K562 (cell line): Measurements from ENCODE around the gene DPP3. TPM values are rescaled to one million over a fixed set of nuclear protein-coding genes. Genes with fewer than 3 reads are reported as not detected.

Experiments used
- ATAC-seq: fragments of 200-7000 bp; cut with Tn5 transposase; 3 replicates; pipeline ENCODE4 v1.9.1; 2020; ENCODE audit warnings: moderate library complexity
- BruUV-seq: library from RNA; stranded (reverse); fragments of 400-500 nt; replicated peaks from 2 replicates; lab custom pipeline; 2021; lab: Mats Ljungman, UMichigan
- CTCF ChIA-PET: fragments of 300-600 bp; formaldehyde crosslinking; extraction: SDS; loops from one replicate; lab custom pipeline; 2021; ENCODE audit warnings: low intra/inter-chr PET ratio; lab: Yijun Ruan, JAX
- POLR2A ChIA-PET: fragments of 300-600, 350-650 bp; sonication (Branson Sonifier 250); formaldehyde crosslinking; extraction: SDS; loops from one replicate; lab custom pipeline; 2021; ENCODE audit warnings: antibody characterized with exemption, inconsistent platforms; lab: Yijun Ruan, JAX
- DNase-seq, 4 experiments: peaks; one replicate each; pipeline versions ENCODE4 v3.0.0 to v3.0.0-alpha.2; 2011 to 2018; ENCODE audit warnings: low spot score in 3 of 4, mixed read lengths in 3 of 4; ENCODE audit errors: extremely low read depth in 1 of 4
- FAIRE-seq: peaks from 2 replicates; lab custom pipeline; 2011; peaks lifted over from hg19 to GRCh38; lab: Jason Lieb, UNC
- H2AFZ ChIP-seq: 2 replicates; pipeline ENCODE4 v1.6.0; 2011; ENCODE audit warnings: low read depth, low read length, control low read depth, inconsistent platforms
- H3K27ac ChIP-seq: fragments of 200-600 bp; 3 replicates; pipeline ENCODE4 v1.8.0; 2011; ENCODE audit warnings: low read depth, mild to moderate bottlenecking, control low read depth, inconsistent platforms, low read length, moderate library complexity, mixed read lengths; ENCODE audit errors: extremely low read depth
- H3K27me3 ChIP-seq, 2 experiments: fragments of 300-600 bp in 1 of 2; 2 replicates in 1 of 2; 3 replicates in 1 of 2; pipeline versions ENCODE4 v1.6.0 to v1.8.0; 2011; ENCODE audit warnings: inconsistent platforms in 2 of 2, low read length in 2 of 2, mild to moderate bottlenecking in 1 of 2, mixed read lengths in 1 of 2, moderate library complexity in 1 of 2; ENCODE audit not compliant: control insufficient read depth in 2 of 2, insufficient read depth in 2 of 2
- H3K36me3 ChIP-seq: fragments of 300-600 bp; 3 replicates; pipeline ENCODE4 v1.8.0; 2011; ENCODE audit warnings: mild to moderate bottlenecking, low read length, inconsistent platforms; ENCODE audit not compliant: control insufficient read depth, insufficient read depth
- H3K4me1 ChIP-seq, 2 experiments: fragments of 200-600 bp in 1 of 2; replicated peaks in 1 of 2; 2 replicates in 1 of 2; 3 replicates in 1 of 2; pipeline versions ENCODE4 v1.5.1 to v1.8.0; 2011; ENCODE audit warnings: inconsistent platforms in 2 of 2, low read length in 2 of 2, mild to moderate bottlenecking in 1 of 2, mixed read lengths in 1 of 2, moderate library complexity in 1 of 2; ENCODE audit not compliant: control insufficient read depth in 2 of 2, insufficient read depth in 2 of 2
- H3K4me2 ChIP-seq: 2 replicates; pipeline ENCODE4 v1.6.1; 2011; ENCODE audit warnings: low read length, control low read depth, inconsistent platforms, mixed read lengths; ENCODE audit not compliant: insufficient read depth
- H3K4me3 ChIP-seq: fragments of 200-600 bp; sonication (generic), shearing (Covaris generic); 2 replicates; pipeline ENCODE4 v1.5.1; 2016; ENCODE audit warnings: control low read depth, inconsistent platforms
- H3K79me2 ChIP-seq: fragments of 200-600 bp; 3 replicates; pipeline ENCODE4 v1.8.0; 2011; ENCODE audit warnings: low read length, inconsistent platforms; ENCODE audit not compliant: control insufficient read depth, insufficient read depth
- H3K9ac ChIP-seq, 2 experiments: 2 replicates each; pipeline versions ENCODE4 v1.6.0 to v1.6.1; 2011; ENCODE audit warnings: low read depth in 2 of 2, low read length in 2 of 2, control low read depth in 1 of 2, inconsistent platforms in 1 of 2, mild to moderate bottlenecking in 1 of 2, mixed read lengths in 1 of 2; ENCODE audit not compliant: insufficient read depth in 1 of 2
- H3K9me1 ChIP-seq: one replicate; pipeline ENCODE4 v1.6.0; 2011; ENCODE audit warnings: inconsistent platforms, mild to moderate bottlenecking, low read length, moderate library complexity; ENCODE audit not compliant: control insufficient read depth, insufficient read depth
- H3K9me3 ChIP-seq: replicated peaks from 2 replicates; pipeline ENCODE4 v1.5.1; 2011; ENCODE audit warnings: low read depth, low read length, inconsistent platforms; ENCODE audit not compliant: control insufficient read depth, insufficient read depth
- H4K20me1 ChIP-seq: replicated peaks from 2 replicates; pipeline ENCODE4 v1.6.1; 2011; ENCODE audit warnings: low read length, inconsistent platforms, mixed read lengths; ENCODE audit not compliant: control insufficient read depth, insufficient read depth
- CBFA2T2 ChIP-seq: fragments of 450-650 bp; conservative IDR thresholded peaks from 2 replicates; pipeline ENCODE4 v1.6.1; 2017; ENCODE audit warnings: mild to moderate bottlenecking
- CBFA2T3 ChIP-seq: fragments of 450-650 bp; IDR thresholded peaks from 2 replicates; pipeline ENCODE4 v1.6.1; 2017
- CREM ChIP-seq: IDR thresholded peaks from 2 replicates; pipeline ENCODE4 v1.6.1; 2014; ENCODE audit warnings: antibody characterized with exemption, low read depth
- EGR1 ChIP-seq: fragments of 450-650 bp; conservative IDR thresholded peaks from 2 replicates; pipeline ENCODE4 v1.6.1; 2017; ENCODE audit warnings: mild to moderate bottlenecking
- EWSR1 ChIP-seq: fragments of 450-650 bp; IDR thresholded peaks from 2 replicates; pipeline ENCODE4 v1.6.1; 2018; ENCODE audit warnings: borderline replicate concordance, mild to moderate bottlenecking, low read depth, moderate library complexity; ENCODE audit not compliant: partially characterized antibody
- GATA2 ChIP-seq: sonication (generic); formaldehyde crosslinking; IDR thresholded peaks from 2 replicates; pipeline ENCODE4 v1.4.0; 2020; ENCODE audit warnings: mild to moderate bottlenecking, missing genetic modification reagents
- HSF4 ChIP-seq: fragments of 250-450 bp; sonication (Bioruptor Pico); IDR thresholded peaks from 2 replicates; pipeline ENCODE4 v2.1.2; 2022; ENCODE audit warnings: mild to moderate bottlenecking, moderate library complexity, borderline replicate concordance
- MTA1 ChIP-seq: fragments of 450-650 bp; IDR thresholded peaks from 2 replicates; pipeline ENCODE4 v1.6.1; 2017; ENCODE audit warnings: borderline replicate concordance
- MXI1 ChIP-seq: IDR thresholded peaks from 2 replicates; pipeline ENCODE4 v1.6.1; 2011; ENCODE audit warnings: low read depth, mild to moderate bottlenecking, improper control_type of control experiment, low read length
- NCOA1 ChIP-seq: fragments of 450-650 bp; IDR thresholded peaks from 2 replicates; pipeline ENCODE4 v1.6.1; 2016; ENCODE audit warnings: low read depth
- PTRF ChIP-seq: fragments of 450-650 bp; IDR thresholded peaks from 2 replicates; pipeline ENCODE4 v1.6.1; 2016; ENCODE audit warnings: mild to moderate bottlenecking, missing genetic modification characterization, missing compliant biosample characterization
- ZBTB8A ChIP-seq: fragments of 450-650 bp; IDR thresholded peaks from 2 replicates; pipeline ENCODE4 v1.6.1; 2018; ENCODE audit warnings: mild to moderate bottlenecking, moderate library complexity; ENCODE audit not compliant: partially characterized antibody
- ZC3H8 ChIP-seq: fragments of 450-650 bp; IDR thresholded peaks from 2 replicates; pipeline ENCODE4 v1.6.1; 2017
- ZNF24 ChIP-seq: fragments of 450-650 bp; IDR thresholded peaks from 2 replicates; pipeline ENCODE4 v1.6.1; 2016
- ZNF384 ChIP-seq: IDR thresholded peaks from 2 replicates; pipeline ENCODE4 v1.6.1; 2012; ENCODE audit warnings: low read depth, low read length, improper control_type of control experiment
- WGBS: fragments of 100-300 bp; shearing (Covaris generic); methylation state at CpG from one replicate; pipeline ENCODE4 v1.1.6; 2016; ENCODE audit warnings: low coverage, mixed read lengths; ENCODE audit not compliant: insufficient coverage; ENCODE audit errors: missing lambda C conversion rate; 5-methylcytosine and 5-hydroxymethylcytosine counted together
- in situ Hi-C: fragments of 300-500 bp; cut with MboI; formaldehyde crosslinking; loops from 4 replicates; pipeline ENCODE4 v1.15.0; 2018; ENCODE audit warnings: inconsistent platforms, mixed read lengths
- intact Hi-C: fragments of 100-400 bp; cut with micrococcal nuclease; formaldehyde crosslinking; loops from 2 replicates; pipeline ENCODE4 v1.14.2; 2022
- polyA plus RNA-seq, 8 experiments: library from polyadenylated mRNA; depleted of rRNA in 4 of 8; stranded (reverse) in 5 of 8; unstranded in 3 of 8; fragments of >200 nt; fragmentation: Nextera tagmentation in 2 of 8; fragmentation: Illumina TruSeq in 1 of 8; extraction: Ambion mirVana in 2 of 8; extraction: Trizol in 1 of 8; gene quantifications; 2 replicates each; pipeline versions ENCODE4 v1.2.1 to v1.2.3, GENCODE V29; 2011 to 2014; ENCODE audit warnings: inconsistent platforms in 1 of 8, missing spikeins in 1 of 8
- total RNA-seq, 7 experiments: library from RNA; depleted of rRNA in 6 of 7; stranded (reverse); fragments of >200 nt in 6 of 7; fragmentation: Illumina TruSeq in 2 of 7; extraction: Trizol in 2 of 7; gene quantifications; 2 replicates each; pipeline versions ENCODE4 v1.2.1 to v1.2.3, GENCODE V29; 2011 to 2021; ENCODE audit warnings: low replicate concordance in 1 of 7
- TF ChIP-seq, protein P1 (sequence below): fragments of 250-450 bp; sonication (Bioruptor Pico); IDR thresholded peaks from 2 replicates; pipeline ENCODE4 v1.4.0; 2020; ENCODE audit warnings: mild to moderate bottlenecking, moderate library complexity, borderline replicate concordance

DPP3 gene
- total and polyA plus RNA-seq, 9 of the 15 experiments (the other 6 are each of a cell fraction or from before 2014, with no cell fraction given), result 3.7 to 69.2 (median 43.3) TPM

DNA sequence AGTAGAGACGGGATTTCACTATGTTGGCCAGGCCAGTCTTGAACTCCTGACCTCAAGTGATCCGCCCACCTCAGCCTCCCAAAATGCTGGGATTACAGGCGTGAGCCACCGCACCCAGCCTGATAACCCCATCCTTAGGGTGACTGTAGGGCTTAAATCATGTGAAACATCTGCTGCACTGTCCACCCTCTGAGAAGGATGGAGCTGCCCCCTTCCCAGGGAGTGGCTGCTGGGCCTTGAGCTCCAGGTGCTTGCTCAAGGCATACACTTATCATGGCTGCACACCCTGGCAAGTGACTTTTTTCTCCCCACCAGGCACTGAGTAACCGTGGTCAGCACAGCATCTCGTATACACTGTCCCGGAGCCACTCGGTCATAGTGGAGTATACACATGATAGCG, 8.2 kb upstream of the DPP3 start:
- Histone ChIP-seq H4K20me1 (0 out of 2 replicates have a peak, but pooled peaks cover 6% of the 10 kb centered on the region), H3K4me1 (peaks cover 0 to 22% of the 10 kb centered on the region in 2 experiments; a peak in 3 of 5 replicates), H3K4me2 (no peak overlapping the region), H3K9me3 (no peaks in the 10 kb centered on the region), H3K4me3 (no peak overlapping the region), H3K27me3 (no peaks in the 10 kb centered on the region), H3K27ac (no peak overlapping the region), H3K9me1 (no peaks in the 10 kb centered on the region), H3K36me3 (peaks cover 3% of the 10 kb centered on the region; the same call in 1 of the 3 replicates), H3K9ac (no peak overlapping the region), H2AFZ (no peak overlapping the region), H3K79me2 (no peaks in the 10 kb centered on the region)
- peak; percentile 11; the same call in 2 of the 3 replicates for ATAC-seq
- BruUV-seq, result no TSS peak
- WGBS, result 43% methylated on average over 7 of the region's 9 CpGs
- in situ Hi-C loops (no loop called here), intact Hi-C loops (no loop called here)
- TF ChIP-seq CBFA2T3 (peak; percentile 79), MXI1 (no peak), PTRF (tag) (no peak), NCOA1 (no peak), CBFA2T2 (peak; percentile 69), EGR1 (peak; percentile 59), ZNF24 (no peak), ZC3H8 (no peak)
- POLR2A ChIA-PET, result interaction anchor here (0.6 to 1.6 kb wide), 4 partner anchors 8 to 52 kb away, joined by 3 to 6 read pairs (median 4); partner anchors contain the start of gene DPP3
- CTCF ChIA-PET, result no interaction called here
- DNase-seq, result peak in 1 of 4 experiments; percentile 48
- FAIRE-seq, result no peak

DNA sequence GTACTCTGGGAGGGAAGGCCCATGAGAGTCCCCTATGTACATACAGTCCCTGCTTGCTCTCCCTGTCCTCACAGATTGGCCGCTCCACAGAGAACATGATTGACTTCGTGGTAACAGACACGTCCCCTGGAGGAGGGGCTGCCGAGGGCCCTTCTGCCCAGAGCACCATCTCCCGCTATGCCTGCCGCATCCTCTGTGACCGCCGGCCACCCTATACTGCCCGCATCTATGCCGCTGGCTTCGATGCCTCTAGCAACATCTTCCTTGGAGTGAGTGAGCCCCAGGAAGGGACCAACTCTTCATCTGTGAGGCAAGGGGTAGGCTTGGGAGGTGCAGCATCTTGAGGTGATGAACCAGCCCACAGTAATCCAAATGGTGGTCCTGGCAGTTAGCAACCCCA, 7.1 kb upstream of the DPP3 start:
- H3K79me2 ChIP-seq, result no peaks in the 10 kb centered on the region
- no peak overlapping the region for H3K27ac ChIP-seq
- H3K9me1 ChIP-seq, result no peaks in the 10 kb centered on the region
- ATAC-seq (no peak), FAIRE-seq (no peak), DNase-seq (no peak)
- ChIA-PET CTCF (no interaction called here), POLR2A (interaction anchor here (0.5 to 1.0 kb wide), 2 partner anchors 196 to 638 kb away, joined by 3 read pairs; no protein-coding TSS in a partner anchor)
- no peaks in the 10 kb centered on the region for H3K27me3 ChIP-seq
- H3K9ac ChIP-seq, result no peak overlapping the region
- in situ Hi-C loops, result no loop called here
- H3K9me3 ChIP-seq, result no peaks in the 10 kb centered on the region
- no peak overlapping the region for H3K4me2 ChIP-seq
- H4K20me1 ChIP-seq, result 0 out of 2 replicates have a peak, but pooled peaks cover 3% of the 10 kb centered on the region
- peaks cover 0 to 12% of the 10 kb centered on the region in 2 experiments; a peak in 2 of 5 replicates for H3K4me1 ChIP-seq
- no peak overlapping the region for H2AFZ ChIP-seq
- H3K4me3 ChIP-seq, result no peak overlapping the region
- intact Hi-C loops, result no loop called here
- no TSS peak for BruUV-seq
- peaks cover 3% of the 10 kb centered on the region; the same call in 1 of the 3 replicates for H3K36me3 ChIP-seq
- 79% methylated on average over 11 of the region's 11 CpGs for WGBS
- TF ChIP-seq CREM (no peak), HSF4 (CRISPR knock-in tag) (no peak), EWSR1 (no peak), ZBTB8A (no peak), MTA1 (no peak), ZNF384 (no peak), GATA2 (CRISPR knock-in tag) (no peak)
- TF ChIP-seq, protein P1, sequence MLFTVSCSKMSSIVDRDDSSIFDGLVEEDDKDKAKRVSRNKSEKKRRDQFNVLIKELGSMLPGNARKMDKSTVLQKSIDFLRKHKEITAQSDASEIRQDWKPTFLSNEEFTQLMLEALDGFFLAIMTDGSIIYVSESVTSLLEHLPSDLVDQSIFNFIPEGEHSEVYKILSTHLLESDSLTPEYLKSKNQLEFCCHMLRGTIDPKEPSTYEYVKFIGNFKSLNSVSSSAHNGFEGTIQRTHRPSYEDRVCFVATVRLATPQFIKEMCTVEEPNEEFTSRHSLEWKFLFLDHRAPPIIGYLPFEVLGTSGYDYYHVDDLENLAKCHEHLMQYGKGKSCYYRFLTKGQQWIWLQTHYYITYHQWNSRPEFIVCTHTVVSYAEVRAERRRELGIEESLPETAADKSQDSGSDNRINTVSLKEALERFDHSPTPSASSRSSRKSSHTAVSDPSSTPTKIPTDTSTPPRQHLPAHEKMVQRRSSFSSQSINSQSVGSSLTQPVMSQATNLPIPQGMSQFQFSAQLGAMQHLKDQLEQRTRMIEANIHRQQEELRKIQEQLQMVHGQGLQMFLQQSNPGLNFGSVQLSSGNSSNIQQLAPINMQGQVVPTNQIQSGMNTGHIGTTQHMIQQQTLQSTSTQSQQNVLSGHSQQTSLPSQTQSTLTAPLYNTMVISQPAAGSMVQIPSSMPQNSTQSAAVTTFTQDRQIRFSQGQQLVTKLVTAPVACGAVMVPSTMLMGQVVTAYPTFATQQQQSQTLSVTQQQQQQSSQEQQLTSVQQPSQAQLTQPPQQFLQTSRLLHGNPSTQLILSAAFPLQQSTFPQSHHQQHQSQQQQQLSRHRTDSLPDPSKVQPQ (CRISPR knock-in tag), result no peak
